HL-60 (cell line): ENCODE measurements around the gene TACC2.

Source experiments
- CTCF ChIP-seq: IDR thresholded peaks from one replicate; pipeline ENCODE4 v1.5.1; 2011; ENCODE audit warnings: low read length, control low read depth, inconsistent platforms; ENCODE audit not compliant: insufficient read depth
- GABPA ChIP-seq: IDR thresholded peaks from 2 replicates; pipeline ENCODE4 v1.6.1; 2012; ENCODE audit warnings: low read depth
- POLR2AphosphoS5 ChIP-seq: IDR thresholded peaks from 2 replicates; pipeline ENCODE4 v1.6.1; 2012; ENCODE audit warnings: low read depth
- REST ChIP-seq: IDR thresholded peaks from 2 replicates; pipeline ENCODE4 v1.6.1; 2012; ENCODE audit warnings: low read depth; ENCODE audit not compliant: insufficient replicate concordance

- TF ChIP-seq CTCF (no peak), REST (no peak), POLR2AphosphoS5 (no peak), GABPA (no peak)
Observed at GRCh38 chr10:122056431-122057094, 67.6 kb downstream of the TACC2 start.
